GM23338 (cell line): Measurements from ENCODE around the gene TBC1D16.

Experiments
- EZH2phosphoT487 ChIP-seq: fragments of 200-600 bp; sonication (generic); IDR thresholded peaks from one replicate; pipeline ENCODE4 v1.8.1; 2018; ENCODE audit warnings: antibody characterized with exemption; ENCODE audit not compliant: unreplicated experiment
- POLR2AphosphoS5 ChIP-seq: IDR thresholded peaks from 2 replicates; pipeline ENCODE4 v1.6.1; 2016; ENCODE audit warnings: antibody characterized with exemption, low read depth
- STAT1 ChIP-seq: IDR thresholded peaks from one replicate; pipeline ENCODE4 v1.6.1; 2016; ENCODE audit warnings: antibody characterized with exemption; ENCODE audit not compliant: unreplicated experiment
- TF ChIP-seq, protein P1 (sequence below), 2 experiments: fragments of 200-600 bp in 1 of 2; sonication (generic) in 1 of 2; conservative IDR thresholded peaks; 2 replicates each; pipeline versions ENCODE4 v1.5.1 to v1.6.1; 2016 to 2017; ENCODE audit warnings: antibody characterized with exemption in 2 of 2, low read depth in 2 of 2, mild to moderate bottlenecking in 2 of 2, moderate library complexity in 1 of 2

DNA sequence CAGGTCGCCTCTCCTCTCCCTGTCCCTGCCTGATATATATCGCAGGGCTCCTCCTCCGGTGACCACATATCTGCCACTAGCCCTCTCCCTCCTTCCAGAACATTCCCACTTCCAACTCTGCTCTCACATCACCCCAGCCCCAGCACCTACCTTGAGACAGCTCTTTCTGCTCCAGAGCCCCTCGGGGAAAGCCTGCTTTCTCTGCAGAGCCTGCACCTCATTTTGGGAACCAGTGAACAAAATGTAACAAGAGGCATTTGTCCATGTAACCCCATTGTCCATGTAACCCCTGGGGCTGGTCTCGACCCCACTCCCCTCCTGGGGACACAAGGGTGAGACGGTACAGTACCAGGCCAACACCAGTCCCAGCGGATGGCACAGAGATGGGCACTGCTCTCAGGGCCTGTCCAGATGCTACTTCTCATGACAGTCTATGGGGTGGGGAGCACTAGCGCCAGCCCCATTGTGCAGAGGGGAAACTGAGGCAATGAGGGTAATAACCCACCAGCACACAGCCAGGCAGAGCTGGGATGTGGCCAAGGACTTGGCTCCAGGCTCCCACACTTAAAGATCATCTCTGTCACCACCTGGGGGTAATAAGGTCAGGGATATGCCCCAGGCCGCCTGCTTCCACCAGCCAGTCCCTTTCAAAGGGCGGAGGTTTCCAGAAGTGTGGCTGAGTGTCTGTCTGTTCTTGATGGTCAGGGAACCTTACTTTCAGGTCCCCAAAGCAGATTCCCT lies 42.9 kb downstream of the TBC1D16 start:
- TF ChIP-seq EZH2phosphoT487: no peak
- TF ChIP-seq, protein P1, sequence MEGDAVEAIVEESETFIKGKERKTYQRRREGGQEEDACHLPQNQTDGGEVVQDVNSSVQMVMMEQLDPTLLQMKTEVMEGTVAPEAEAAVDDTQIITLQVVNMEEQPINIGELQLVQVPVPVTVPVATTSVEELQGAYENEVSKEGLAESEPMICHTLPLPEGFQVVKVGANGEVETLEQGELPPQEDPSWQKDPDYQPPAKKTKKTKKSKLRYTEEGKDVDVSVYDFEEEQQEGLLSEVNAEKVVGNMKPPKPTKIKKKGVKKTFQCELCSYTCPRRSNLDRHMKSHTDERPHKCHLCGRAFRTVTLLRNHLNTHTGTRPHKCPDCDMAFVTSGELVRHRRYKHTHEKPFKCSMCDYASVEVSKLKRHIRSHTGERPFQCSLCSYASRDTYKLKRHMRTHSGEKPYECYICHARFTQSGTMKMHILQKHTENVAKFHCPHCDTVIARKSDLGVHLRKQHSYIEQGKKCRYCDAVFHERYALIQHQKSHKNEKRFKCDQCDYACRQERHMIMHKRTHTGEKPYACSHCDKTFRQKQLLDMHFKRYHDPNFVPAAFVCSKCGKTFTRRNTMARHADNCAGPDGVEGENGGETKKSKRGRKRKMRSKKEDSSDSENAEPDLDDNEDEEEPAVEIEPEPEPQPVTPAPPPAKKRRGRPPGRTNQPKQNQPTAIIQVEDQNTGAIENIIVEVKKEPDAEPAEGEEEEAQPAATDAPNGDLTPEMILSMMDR (conservative IDR thresholded peaks at IDR 0.05; ENCODE audit: low read depth in 2 of 2): no peak
- no peak for TF ChIP-seq STAT1
- TF ChIP-seq POLR2AphosphoS5: no peak
